ENCODE measurements around the gene THUMPD2.
"Not testable (repeated sequence)": the region's sequence is repeated elsewhere in the genome, so short reads cannot be mapped to it uniquely, and the experiment has no call there.

The THUMPD2 gene, protein sequence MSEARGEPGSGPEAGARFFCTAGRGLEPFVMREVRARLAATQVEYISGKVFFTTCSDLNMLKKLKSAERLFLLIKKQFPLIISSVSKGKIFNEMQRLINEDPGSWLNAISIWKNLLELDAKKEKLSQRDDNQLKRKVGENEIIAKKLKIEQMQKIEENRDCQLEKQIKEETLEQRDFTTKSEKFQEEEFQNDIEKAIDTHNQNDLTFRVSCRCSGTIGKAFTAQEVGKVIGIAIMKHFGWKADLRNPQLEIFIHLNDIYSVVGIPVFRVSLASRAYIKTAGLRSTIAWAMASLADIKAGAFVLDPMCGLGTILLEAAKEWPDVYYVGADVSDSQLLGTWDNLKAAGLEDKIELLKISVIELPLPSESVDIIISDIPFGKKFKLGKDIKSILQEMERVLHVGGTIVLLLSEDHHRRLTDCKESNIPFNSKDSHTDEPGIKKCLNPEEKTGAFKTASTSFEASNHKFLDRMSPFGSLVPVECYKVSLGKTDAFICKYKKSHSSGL

DNA sequence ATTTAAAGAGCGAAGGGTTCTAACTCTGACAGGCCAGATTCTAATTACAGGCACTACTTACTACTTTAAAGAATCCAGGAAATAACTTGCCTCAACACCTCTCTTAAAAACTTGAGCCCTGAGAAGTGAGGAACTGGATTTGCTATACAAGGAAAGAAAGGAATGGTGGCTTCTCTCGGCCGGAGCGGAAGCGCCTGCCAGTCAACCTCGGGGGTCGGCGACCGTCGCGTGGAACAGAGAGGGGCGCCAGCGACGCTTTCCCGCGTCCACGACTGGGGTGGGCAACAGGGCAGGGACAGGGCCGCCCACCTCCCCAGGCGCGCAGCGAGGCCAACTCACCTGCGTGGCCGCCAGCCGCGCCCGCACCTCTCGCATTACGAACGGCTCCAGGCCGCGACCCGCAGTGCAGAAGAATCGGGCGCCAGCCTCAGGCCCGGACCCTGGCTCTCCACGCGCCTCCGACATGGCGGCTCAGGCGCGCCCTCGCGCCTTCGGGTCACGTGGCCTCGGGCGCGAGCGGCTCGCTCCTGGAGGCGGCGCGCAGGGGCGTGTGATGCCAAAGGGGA is at the start of gene THUMPD2:
Gene THUMPD2 (minus strand): TSS at position 484 of the 566 bp plus-strand sequence. CDS start 19 bp downstream, at position 465.
- FAIRE-seq = peak; percentile 86

DNA sequence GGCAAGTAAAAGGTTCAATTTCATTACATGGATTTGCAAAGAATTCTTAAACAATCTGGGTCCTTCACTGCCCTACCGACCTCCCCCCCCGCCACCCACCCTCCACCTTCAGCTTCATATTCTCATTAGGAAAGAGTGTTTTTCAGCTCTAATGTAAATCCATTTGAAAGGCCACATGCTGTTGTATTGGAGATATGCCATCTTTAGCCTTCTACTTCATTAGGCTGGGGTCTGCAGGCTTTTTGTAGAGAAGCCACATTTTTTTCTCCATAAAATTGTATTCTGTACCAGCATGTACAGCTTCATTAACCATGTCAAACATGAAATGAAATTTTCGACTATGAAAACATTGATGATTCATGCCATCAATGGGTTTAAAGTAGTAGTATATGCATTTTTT is 42.8 kb upstream of the THUMPD2 start:
- no peak for DNase-seq (ENCODE audit: insufficient read length, low spot score)
- no peak for FAIRE-seq

More for the DNA sequence above, at the start of gene THUMPD2:
- DNase-seq (ENCODE audit: insufficient read length, low spot score) = peak; percentile 66

DNA sequence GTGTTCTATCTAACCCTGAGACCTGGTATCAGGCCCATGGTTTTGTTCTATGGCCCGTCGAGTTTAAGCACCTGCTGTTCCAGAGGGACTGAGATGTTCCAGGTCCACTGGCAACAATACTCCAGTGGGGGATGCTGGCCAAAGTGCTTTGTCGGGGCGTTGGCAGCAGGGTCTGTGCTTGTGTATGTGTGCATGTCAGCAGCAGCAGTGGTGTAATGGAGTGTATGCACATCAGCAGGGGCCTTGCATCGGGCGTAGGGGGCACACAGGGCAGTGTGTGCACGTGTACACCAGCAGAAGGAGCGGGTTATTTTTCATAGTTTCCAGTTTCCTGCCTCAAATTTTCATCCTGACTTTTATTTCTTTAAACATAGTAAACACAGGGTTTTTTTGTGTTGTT is 37.8 kb upstream of the THUMPD2 start:
- DNase-seq (ENCODE audit: insufficient read length, low spot score) = no peak
- FAIRE-seq = no peak

DNA sequence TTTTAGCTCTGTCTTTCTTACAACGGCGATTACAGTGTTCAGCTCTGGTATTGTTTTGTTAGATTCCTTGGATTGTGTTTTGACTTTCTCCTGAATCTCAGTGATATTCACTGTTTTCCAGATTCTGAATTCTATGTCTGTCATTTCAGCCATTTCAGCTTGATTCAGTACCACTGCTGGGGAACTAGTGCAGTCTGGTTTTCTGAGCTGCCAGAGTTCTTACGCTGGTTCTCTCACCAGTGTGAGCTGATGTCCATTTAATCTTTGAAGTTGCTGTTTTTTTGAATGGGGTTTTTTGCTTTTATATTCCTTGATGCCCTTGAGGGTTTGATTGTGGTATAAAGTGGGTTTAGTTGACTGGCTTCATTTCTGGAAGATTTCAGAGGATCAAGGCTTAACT is 37.4 kb upstream of the THUMPD2 start:
- no peak for DNase-seq (ENCODE audit: insufficient read length, low spot score)

DNA sequence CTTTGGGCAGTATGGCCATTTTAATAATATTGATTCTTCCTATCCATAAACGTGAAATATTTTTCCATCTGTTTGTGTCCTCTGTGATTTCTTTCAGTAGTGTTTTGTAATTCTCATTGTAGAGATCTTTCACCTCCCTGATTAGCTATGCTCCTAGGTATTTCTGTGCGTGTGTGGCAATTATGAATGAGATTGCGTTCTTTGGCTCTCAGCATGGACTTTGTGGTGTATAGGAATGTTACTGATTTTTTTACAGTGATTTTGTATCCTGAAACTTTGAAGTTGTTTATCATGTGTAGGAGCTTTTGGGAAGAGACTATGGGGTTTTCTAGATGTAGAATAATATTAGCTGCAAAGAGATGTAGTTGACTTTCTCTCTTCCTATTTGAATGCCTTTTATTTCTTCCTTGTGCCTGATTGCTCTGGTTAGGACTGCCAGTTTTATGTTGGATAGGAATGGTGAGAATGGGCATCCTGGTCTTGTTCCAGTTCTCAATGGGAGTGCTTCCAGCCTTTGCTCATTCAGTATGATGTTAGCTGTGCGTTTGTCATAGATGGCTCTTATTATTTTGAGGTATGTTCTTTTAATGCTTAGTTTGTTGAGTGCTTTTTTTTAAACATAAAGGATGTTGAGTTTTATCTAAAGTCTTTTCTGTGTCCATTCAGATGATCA is 27.0 kb upstream of the THUMPD2 start:
- DNase-seq (ENCODE audit: insufficient read length, low spot score) (no peak), FAIRE-seq (no peak)

More for the DNA sequence above, 37.4 kb upstream of the THUMPD2 start:
- no peak for FAIRE-seq

DNA sequence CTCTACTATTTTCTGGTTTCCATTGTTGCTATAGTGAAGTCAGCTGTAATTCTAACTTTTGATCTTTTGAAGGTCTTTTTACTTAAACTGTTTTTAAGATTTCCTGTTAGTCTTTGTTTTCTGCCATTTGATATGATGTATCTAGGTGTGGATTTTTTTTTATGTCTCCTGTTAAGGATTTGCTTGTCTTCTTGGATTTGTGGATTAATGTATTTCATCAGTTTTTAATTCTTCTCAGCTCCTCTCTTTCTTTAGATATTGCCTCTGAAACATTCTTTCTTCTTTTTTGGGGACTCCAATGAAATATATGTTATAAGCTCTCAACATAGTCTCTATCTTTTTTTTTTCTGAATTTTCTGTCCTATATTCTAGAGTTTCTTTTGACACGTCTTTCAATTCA is 24.8 kb upstream of the THUMPD2 start:
- DNase-seq (ENCODE audit: insufficient read length, low spot score) = no peak
- FAIRE-seq = no peak

DNA sequence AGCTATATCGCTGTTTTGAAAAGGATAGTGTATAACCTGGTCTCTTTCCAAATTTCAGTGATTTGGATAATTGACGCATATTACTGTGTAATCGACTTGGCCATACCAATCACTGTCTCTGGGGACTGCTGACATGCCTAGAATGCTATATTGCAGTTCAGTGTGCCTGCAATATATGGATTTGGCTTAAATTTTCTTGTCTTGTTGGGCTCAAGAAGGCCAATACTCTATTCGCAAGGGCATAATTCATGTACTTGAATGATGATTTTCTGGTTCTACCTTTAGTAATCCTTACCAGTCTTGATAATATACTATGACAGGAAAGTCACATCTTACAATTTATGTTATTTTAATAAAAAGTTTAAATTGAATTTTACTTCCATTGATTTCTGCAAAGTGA is 21.7 kb upstream of the THUMPD2 start:
- no peak for DNase-seq (ENCODE audit: insufficient read length, low spot score)
- no peak for FAIRE-seq

DNA sequence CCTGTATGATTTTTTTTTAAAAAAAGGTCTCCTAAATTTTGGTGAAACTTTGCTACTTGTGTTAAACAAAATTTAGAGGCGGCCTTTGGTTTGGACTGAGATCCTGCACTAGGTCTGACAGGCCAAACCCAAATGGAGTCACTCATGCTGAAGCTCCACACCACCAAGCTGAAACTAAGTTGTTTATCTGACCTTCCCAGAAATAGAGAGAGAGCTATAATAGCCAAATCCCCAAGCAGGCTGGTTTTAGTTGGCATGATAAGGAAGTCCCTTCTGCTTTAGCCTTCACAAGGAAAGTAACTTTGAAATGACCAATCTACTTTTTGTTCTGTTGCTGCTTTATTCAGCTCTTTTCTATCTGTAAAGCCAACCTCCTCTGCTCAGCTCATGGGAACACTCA is 17.1 kb upstream of the THUMPD2 start:
- FAIRE-seq = no peak
- DNase-seq (ENCODE audit: insufficient read length, low spot score) = no peak

DNA sequence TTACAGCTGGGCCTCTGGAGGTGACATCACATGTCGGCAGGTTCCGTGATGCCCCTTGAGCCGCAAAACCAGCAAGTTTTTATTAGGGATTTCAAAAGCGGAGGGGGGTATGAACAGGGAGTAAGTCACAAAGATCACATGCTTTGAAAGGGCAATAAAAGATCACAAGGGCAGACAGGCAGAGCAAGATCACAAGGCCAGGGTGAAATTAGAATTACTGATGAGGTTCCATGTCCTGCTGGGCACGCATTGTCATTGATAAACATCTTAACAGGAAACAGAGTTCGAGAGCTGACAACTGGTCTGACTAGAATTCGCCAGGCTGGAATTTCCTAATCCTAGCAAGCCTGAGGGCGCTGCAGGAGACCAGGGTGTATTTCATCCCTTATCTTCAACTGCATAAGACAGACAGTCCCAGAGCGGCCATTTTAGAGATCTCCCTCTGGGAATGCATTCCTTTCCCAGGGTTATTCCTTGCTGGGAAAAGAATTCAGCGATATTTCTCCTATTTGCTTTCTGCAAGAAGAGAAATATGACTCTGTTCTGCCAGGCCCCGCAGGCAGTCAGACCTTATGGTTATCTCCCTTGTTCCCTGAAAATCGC is 11.3 kb upstream of the THUMPD2 start:
- FAIRE-seq; DNase-seq (ENCODE audit: insufficient read length, low spot score): not testable (repeated sequence)

DNA sequence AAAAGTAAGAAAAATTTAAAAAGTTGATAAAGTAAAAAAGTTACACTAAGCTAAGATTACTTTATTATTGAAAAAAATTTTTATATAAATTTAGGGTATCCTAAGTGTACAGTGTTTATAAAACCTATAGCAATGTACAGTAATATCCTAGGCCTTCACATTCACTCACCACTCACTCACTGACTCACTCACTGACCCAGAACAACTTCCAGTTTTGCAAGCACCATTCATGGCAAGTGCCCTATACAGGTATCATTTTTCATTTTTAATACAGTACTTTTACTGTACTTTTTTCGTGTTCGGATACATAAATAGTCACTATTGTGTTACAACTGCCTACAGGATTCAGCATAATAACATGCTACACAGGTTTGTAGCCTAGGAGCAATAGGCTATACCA is 8.9 kb upstream of the THUMPD2 start:
- DNase-seq (ENCODE audit: insufficient read length, low spot score) (no peak), FAIRE-seq (no peak)

DNA sequence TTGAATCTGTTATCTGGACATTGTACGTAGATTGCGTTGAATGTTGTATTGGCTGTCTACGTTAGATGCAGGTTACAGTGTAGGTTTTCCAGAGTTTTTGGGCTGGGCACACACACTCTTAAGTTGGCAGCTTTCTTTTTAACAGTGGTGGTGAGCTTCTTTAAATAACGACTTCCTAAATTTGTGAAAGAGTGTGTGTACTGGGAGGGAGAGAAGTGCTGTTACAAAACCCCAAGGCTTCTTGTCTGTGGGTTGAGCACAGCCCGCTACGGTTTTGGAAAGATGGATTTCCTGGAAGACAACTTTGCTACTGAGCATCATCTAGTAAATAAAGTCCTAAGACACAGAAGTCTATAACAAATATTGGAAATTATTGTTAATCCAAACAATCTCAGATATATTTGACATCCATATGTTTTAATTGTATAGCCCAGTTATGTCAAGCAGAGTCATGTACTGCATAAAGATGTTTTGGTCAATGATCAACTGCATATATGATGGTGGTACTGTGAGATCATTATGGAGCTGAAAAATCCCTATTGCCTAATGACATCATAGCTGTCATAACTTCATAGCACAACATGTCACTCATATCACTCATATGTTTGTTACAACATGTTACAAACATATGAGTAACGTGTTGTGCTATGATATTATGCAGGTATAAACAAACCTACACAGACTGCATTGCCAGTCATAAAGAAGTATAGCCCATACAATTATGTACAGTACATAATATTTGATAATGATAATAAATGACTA is 7.9 kb upstream of the THUMPD2 start:
- no peak for DNase-seq (ENCODE audit: insufficient read length, low spot score)
- FAIRE-seq = peak; percentile 42

DNA sequence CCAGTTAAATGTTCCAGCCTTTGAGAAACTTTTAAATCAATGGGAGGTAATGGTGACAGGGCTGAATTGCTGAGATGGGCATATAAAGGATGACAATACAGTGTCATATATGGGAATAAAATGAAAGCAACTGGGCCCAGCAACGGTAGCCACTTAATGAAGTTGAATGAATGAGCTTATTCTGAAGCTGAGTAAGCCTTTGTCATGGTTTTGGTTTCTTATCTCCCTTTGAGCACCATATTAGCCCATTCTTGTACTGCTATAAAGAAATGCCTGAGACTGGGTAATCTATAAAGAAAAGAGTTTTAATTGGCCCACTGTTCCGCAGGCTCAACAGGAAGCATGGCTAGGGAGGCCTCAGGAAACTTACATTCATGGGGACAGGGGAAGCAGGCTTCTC is 3.5 kb upstream of the THUMPD2 start:
- no peak for FAIRE-seq

DNA sequence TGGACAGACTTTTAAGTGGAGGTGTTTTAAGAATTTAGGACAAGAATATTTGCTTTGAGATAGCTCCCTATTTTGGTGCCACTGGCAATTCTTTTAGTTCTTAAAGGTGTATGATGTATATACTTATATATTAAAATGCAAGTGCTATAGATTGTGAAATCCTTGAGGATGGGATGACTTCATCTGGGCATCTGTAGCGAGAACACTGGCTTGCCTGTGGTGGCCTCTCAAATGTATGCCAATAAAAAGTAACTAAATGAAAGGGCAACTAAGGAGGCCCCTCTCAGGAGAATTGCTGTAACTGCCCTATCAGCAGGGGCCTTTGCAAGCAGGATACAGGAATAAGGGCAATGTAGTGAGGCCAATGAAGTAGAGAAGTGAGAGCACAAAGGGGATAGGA is 2.6 kb upstream of the THUMPD2 start:
- DNase-seq (ENCODE audit: insufficient read length, low spot score) (no peak), FAIRE-seq (no peak)

More for the DNA sequence above, 3.5 kb upstream of the THUMPD2 start:
- no peak for DNase-seq (ENCODE audit: insufficient read length, low spot score)

DNA sequence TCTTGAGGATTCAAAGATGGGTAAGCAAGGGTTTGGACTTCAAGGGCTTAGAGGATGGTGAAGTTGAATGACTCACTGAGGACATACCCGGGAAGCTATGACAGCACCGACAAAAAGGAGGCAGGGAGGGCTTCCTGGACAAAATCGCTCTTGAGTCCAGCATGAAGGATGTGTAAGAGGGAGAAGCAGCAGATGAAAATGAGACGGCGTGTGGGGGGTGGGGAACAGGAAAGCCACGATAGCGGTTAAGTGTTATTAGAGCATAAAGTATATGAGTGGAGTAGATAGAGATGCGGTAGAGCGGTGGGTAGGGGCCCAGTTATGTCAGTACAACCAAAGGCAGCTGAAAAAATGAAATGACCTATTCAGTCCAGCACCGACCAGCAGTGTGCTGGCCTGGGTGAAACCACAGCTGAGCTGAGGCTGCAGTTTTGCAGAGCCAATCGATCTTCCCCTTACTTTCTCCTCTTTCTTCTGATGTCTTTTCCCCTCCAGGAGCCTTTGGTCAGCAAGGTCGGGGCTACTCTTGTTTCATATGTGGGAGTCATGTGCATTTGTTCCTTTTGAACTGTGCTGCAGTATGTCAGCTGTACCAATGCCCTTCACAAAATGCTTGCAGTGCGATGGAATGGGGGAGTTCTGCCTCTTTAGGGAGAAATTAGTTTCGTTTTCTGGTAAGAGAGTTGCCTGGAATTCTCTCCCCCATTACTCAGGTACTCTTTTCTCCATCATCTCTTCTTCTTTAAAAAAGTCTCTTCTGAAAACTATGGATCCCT is 2.0 kb upstream of the THUMPD2 start:
- no peak for DNase-seq (ENCODE audit: insufficient read length, low spot score)
- peak; percentile 59 for FAIRE-seq

DNA sequence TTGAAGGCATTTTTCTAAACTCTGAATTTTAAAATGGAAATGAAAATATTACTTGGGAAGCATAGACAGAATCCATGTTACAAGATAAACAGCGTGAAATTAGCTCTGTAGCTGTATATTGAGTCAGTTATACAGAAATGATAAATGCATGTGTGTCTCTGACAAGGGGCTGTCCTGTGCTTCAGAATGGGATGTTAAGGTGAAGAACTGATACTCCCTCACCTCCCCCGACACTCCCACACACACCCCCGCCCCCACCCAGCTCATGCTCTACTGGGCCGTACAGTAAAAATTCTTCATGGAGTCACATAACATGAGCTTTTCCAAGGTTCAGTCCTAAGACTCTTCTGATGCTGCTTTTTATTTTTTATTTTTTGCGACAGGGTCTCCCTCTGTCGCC is 869 bp upstream of the THUMPD2 start:
- no peak for FAIRE-seq
- no peak for DNase-seq (ENCODE audit: insufficient read length, low spot score)

DNA sequence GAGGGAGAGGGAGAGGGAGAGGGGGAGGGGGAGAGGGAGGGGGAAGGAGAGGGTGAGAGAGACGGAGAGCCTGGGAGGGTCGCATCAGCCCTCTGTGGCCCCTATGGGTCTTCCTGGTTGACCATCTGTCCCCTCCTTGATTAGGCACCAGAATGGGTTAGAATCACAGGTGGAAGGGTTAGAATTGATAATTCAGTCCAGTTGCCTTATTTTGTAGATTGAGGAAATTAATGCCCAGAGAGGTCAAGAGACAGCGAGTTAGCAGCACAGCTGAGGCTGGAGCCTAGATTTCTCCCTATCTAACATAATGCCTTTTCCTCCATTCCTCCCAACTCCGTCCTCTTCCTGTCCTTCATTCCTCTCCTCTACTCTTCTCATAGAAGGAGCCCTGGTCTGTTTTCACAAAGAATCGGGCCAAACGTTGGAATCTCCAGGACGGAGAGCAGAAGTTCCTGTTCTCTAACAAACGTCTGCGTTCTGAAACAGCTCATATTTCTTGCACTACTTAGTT is 338 bp upstream of the THUMPD2 start:
- no peak for FAIRE-seq

DNA sequence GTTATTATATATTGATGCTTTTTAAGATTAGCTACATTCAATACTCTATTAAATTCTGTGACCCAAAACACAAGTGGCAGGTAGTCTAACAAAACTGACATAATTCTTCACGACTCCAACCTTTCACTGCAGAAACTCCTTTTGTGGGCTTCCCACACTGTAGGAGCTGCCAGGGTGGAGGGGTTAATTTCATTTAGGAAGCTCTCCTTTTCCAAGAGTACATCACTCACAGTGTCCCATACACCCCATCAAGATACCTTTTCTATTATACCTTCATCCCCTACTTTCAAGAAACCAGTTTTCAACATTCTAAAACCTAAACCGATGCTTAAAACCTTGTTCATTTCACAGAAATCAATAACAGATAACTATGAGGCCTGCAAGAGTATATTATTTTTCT is 825 bp downstream of the THUMPD2 start:
- FAIRE-seq = no peak
- no peak for DNase-seq (ENCODE audit: insufficient read length, low spot score)

More for the DNA sequence above, 338 bp upstream of the THUMPD2 start:
- no peak for DNase-seq (ENCODE audit: insufficient read length, low spot score)

DNA sequence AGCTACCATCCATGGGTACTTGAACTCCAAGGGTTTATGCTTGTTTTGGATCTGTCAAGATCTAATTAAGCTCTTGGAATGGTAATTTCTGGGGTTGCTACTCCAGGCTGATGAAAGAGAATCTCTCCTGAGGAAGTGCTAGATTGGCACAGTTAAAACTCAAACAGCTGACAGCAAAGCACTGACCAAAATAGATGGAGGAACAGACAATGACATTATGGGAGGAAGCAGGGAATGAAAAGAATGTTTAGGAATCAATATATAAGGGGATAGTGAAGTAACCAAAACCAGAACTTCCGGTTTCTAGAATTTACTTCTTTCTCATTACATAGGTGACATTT is 6.3 kb downstream of the THUMPD2 start:
- no peak for FAIRE-seq
- DNase-seq (ENCODE audit: insufficient read length, low spot score) = no peak

DNA sequence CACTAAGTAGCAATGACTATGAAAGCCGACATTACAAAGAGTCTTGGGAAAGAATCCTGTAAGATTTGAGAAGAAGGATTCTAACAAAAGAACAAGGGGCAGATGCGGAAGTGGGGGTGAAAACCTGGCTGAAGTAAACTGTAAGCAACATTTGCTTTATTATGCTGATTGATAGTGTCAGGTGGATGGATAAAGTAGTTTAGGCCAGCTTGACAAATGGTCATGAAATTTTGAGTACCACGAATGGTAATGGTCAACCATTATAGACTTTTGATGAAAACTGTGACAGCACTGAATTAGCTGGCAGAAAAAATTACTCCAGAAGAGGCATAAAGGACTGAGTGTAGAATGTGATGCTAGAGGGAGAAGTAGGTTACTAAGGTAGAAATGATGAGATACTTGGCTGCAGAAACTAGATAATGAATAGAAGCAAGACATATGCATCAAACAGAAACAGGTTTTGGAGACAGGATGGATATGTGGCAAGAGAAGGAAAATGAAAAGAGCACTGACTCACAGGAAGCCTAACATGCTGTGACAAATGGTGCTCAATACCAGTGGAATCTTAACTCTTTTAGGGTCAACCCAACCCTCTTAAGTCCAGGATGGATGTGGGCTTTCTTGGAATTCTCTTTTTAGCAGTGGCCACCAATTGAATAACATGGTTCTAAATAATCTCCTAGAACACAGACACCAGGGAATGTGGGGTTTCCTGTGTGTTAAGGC is 6.8 kb downstream of the THUMPD2 start:
- FAIRE-seq = peak; percentile 20

More for the DNA sequence above, 6.8 kb downstream of the THUMPD2 start:
- no peak for DNase-seq (ENCODE audit: insufficient read length, low spot score)

Measured in HTR-8/SVneo (cell line).